ENCODE data around the gene TECTB. TPM values are rescaled to one million over a fixed set of nuclear protein-coding genes. Genes with fewer than 3 reads are reported as not detected.

TECTB gene
- total and polyA plus RNA-seq, 9 of the 15 experiments (the other 6 are each of a cell fraction or from before 2014, with no cell fraction given) = not detected

DNA sequence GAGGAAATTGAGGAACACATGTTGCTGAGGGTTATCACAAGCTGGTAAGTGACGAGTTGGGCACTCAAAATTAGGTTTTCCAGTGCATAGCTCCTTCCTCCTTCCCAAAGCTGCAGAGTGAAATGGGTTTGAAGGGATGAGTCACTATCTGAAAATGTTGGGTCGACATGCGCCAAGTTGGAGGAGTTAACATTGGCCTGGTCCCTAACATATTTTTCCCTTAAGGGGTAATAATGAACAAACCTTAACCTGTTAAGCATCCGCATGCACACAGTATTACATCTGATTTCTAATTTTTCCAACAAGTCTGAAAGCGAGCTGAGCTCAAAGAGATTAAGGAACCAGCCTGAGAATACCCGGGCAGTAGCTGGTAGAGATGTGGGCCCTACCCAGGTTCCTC is 20.7 kb upstream of the TECTB start:
- TF ChIP-seq, protein P1, sequence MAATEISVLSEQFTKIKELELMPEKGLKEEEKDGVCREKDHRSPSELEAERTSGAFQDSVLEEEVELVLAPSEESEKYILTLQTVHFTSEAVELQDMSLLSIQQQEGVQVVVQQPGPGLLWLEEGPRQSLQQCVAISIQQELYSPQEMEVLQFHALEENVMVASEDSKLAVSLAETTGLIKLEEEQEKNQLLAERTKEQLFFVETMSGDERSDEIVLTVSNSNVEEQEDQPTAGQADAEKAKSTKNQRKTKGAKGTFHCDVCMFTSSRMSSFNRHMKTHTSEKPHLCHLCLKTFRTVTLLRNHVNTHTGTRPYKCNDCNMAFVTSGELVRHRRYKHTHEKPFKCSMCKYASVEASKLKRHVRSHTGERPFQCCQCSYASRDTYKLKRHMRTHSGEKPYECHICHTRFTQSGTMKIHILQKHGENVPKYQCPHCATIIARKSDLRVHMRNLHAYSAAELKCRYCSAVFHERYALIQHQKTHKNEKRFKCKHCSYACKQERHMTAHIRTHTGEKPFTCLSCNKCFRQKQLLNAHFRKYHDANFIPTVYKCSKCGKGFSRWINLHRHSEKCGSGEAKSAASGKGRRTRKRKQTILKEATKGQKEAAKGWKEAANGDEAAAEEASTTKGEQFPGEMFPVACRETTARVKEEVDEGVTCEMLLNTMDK (IDR thresholded peaks at IDR 0.05; ENCODE audit: borderline replicate concordance, insufficient read depth, low read depth, low read length, poor library complexity, severe bottlenecking) = no peak
- no peak for TF ChIP-seq RAD51 (IDR thresholded peaks at IDR 0.05; ENCODE audit: borderline replicate concordance, low read depth)
- no peak for TF ChIP-seq GTF2E2 (tag; IDR thresholded peaks at IDR 0.05)
- TF ChIP-seq, protein P2, sequence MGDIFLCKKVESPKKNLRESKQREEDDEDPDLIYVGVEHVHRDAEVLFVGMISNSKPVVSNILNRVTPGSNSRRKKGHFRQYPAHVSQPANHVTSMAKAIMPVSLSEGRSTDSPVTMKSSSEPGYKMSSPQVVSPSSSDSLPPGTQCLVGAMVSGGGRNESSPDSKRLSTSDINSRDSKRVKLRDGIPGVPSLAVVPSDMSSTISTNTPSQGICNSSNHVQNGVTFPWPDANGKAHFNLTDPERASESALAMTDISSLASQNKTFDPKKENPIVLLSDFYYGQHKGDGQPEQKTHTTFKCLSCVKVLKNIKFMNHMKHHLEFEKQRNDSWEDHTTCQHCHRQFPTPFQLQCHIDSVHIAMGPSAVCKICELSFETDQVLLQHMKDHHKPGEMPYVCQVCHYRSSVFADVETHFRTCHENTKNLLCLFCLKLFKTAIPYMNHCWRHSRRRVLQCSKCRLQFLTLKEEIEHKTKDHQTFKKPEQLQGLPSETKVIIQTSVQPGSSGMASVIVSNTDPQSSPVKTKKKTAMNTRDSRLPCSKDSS (IDR thresholded peaks at IDR 0.05; ENCODE audit: low read depth, partially characterized antibody) = no peak
- TF ChIP-seq, protein P3, sequence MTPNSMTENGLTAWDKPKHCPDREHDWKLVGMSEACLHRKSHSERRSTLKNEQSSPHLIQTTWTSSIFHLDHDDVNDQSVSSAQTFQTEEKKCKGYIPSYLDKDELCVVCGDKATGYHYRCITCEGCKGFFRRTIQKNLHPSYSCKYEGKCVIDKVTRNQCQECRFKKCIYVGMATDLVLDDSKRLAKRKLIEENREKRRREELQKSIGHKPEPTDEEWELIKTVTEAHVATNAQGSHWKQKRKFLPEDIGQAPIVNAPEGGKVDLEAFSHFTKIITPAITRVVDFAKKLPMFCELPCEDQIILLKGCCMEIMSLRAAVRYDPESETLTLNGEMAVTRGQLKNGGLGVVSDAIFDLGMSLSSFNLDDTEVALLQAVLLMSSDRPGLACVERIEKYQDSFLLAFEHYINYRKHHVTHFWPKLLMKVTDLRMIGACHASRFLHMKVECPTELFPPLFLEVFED (CRISPR knock-in tag; conservative IDR thresholded peaks at IDR 0.05) = no peak
- TF ChIP-seq, protein P4, sequence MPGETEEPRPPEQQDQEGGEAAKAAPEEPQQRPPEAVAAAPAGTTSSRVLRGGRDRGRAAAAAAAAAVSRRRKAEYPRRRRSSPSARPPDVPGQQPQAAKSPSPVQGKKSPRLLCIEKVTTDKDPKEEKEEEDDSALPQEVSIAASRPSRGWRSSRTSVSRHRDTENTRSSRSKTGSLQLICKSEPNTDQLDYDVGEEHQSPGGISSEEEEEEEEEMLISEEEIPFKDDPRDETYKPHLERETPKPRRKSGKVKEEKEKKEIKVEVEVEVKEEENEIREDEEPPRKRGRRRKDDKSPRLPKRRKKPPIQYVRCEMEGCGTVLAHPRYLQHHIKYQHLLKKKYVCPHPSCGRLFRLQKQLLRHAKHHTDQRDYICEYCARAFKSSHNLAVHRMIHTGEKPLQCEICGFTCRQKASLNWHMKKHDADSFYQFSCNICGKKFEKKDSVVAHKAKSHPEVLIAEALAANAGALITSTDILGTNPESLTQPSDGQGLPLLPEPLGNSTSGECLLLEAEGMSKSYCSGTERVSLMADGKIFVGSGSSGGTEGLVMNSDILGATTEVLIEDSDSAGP (CRISPR knock-in tag; IDR thresholded peaks at IDR 0.05) = no peak
- in situ Hi-C loops (cut with MboI) (no loop called here), intact Hi-C loops (cut with micrococcal nuclease) (no loop called here)
- no peak overlapping the region for H3K27ac ChIP-seq (ENCODE audit: extremely low read depth, low read depth, low read length)
- H3K36me3 ChIP-seq (ENCODE audit: control insufficient read depth, insufficient read depth, low read length) = no peaks in the 10 kb centered on the region
- H3K4me2 ChIP-seq (ENCODE audit: insufficient read depth, low read length) = no peak overlapping the region
- H3K9ac ChIP-seq (ENCODE audit: insufficient read depth in 1 of 2, low read depth in 2 of 2, low read length in 2 of 2) = no peak overlapping the region
- H3K9me3 ChIP-seq (replicated peaks; ENCODE audit: control insufficient read depth, insufficient read depth, low read depth, low read length) = no peaks in the 10 kb centered on the region
- H3K4me3 ChIP-seq = no peak overlapping the region
- POLR2A ChIA-PET = no interaction called here
- no peaks in the 10 kb centered on the region for H3K79me2 ChIP-seq (ENCODE audit: control insufficient read depth, insufficient read depth, low read length)
- ATAC-seq (no peak), FAIRE-seq (no peak), DNase-seq (ENCODE audit: extremely low read depth in 1 of 4, low spot score in 3 of 4) (no peak)
- peaks cover 0 to 6% of the 10 kb centered on the region in 2 experiments; a peak in 2 of 5 replicates for H3K27me3 ChIP-seq (ENCODE audit: control insufficient read depth in 2 of 2, insufficient read depth in 2 of 2, low read length in 2 of 2)
- 0 out of 5 replicates have a peak, but pooled peaks cover 0 to 3% of the 10 kb centered on the region in 2 experiments for H3K4me1 ChIP-seq (replicated peaks in 1 of 2; ENCODE audit: control insufficient read depth in 2 of 2, insufficient read depth in 2 of 2, low read length in 2 of 2)
- WGBS (ENCODE audit: insufficient coverage, low coverage, missing lambda C conversion rate) = 6% methylated on average over 6 of the region's 6 CpGs
- H3K9me1 ChIP-seq (ENCODE audit: control insufficient read depth, insufficient read depth, low read length) = no peaks in the 10 kb centered on the region
- no TSS peak for BruUV-seq (replicated peaks)
- H4K20me1 ChIP-seq (replicated peaks; ENCODE audit: control insufficient read depth, insufficient read depth, low read length) = no peaks in the 10 kb centered on the region; the same call in 1 of the 2 replicates
- H2AFZ ChIP-seq (ENCODE audit: low read depth, low read length) = no peak overlapping the region
- CTCF ChIA-PET (ENCODE audit: low intra/inter-chr PET ratio) = no interaction called here
